Endothelial cell of umbilical vein (primary cell): ENCODE data around the gene RGS6.

Experiments used
- EZH2 ChIP-seq: IDR thresholded peaks from 2 replicates; pipeline ENCODE4 v1.6.1; 2012; ENCODE audit warnings: borderline replicate concordance, low read depth, mild to moderate bottlenecking, moderate library complexity, low read length, inconsistent platforms; ENCODE audit not compliant: severe bottlenecking
- POLR2A ChIP-seq: IDR thresholded peaks from 2 replicates; pipeline ENCODE4 v1.6.1; 2012; ENCODE audit warnings: low read depth, mild to moderate bottlenecking, control low read depth, low read length
- POLR2AphosphoS5 ChIP-seq: IDR thresholded peaks from 2 replicates; pipeline ENCODE4 v1.6.1; 2012; ENCODE audit warnings: low read depth, mild to moderate bottlenecking, control low read depth, low read length, moderate library complexity; ENCODE audit not compliant: insufficient read depth
- TF ChIP-seq, protein P1 (sequence below), 2 donors: IDR thresholded peaks; 1 replicate in 1 of 2; 2 replicates in 1 of 2; pipeline ENCODE4 v1.5.1; 2011; ENCODE audit warnings: low read length in 2 of 2, mild to moderate bottlenecking in 2 of 2, moderate library complexity in 2 of 2, control low read depth in 1 of 2, inconsistent platforms in 1 of 2, low read depth in 1 of 2; ENCODE audit not compliant: insufficient read depth in 1 of 2; ENCODE audit errors: extremely low read depth in 1 of 2

DNA sequence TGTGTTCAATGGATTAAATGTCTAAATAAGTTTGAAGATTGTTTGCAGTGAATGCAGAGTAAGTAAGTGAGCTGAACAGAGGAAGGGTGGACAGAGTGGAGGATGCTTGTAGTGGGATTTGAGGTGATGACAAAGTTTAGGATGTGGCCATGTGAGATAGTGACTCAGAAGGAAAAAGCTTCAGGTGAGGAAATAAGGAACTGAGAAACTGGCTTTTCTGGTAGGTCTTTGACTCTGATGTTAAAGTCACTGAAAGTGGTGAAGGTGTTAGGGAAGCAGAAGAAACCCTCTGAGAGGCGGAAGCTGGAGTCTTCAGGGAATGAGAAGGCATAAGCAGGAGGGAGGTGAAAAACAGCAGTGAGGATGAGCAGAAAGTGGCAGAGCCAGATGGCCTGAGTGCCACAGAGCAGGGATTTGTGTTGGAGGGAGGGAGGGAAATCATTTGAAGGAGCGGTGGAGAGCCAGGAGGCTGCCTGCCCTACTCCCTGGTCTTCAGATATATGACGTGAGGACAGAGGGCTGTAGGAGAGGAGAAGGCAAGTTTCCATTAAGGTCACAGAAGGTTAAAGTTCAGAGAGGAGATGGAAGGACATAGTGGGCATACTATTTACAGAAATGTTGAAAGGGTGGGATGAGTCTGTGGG is 24.8 kb downstream of the RGS6 start:
- TF ChIP-seq POLR2AphosphoS5 (no peak), POLR2A (no peak), EZH2 (no peak)
- TF ChIP-seq, protein P1, sequence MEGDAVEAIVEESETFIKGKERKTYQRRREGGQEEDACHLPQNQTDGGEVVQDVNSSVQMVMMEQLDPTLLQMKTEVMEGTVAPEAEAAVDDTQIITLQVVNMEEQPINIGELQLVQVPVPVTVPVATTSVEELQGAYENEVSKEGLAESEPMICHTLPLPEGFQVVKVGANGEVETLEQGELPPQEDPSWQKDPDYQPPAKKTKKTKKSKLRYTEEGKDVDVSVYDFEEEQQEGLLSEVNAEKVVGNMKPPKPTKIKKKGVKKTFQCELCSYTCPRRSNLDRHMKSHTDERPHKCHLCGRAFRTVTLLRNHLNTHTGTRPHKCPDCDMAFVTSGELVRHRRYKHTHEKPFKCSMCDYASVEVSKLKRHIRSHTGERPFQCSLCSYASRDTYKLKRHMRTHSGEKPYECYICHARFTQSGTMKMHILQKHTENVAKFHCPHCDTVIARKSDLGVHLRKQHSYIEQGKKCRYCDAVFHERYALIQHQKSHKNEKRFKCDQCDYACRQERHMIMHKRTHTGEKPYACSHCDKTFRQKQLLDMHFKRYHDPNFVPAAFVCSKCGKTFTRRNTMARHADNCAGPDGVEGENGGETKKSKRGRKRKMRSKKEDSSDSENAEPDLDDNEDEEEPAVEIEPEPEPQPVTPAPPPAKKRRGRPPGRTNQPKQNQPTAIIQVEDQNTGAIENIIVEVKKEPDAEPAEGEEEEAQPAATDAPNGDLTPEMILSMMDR (IDR thresholded peaks at IDR 0.05; ENCODE audit: extremely low read depth in 1 of 2, insufficient read depth in 1 of 2, low read depth in 1 of 2, low read length in 2 of 2), result no peak
